Mesendoderm (in vitro differentiated cells): ENCODE measurements around the gene C1orf210.

ENCODE experiments used
- DNase-seq: peaks from one replicate; pipeline ENCODE4 v3.0.0; 2013
- H2AK5ac ChIP-seq: 2 replicates; pipeline ENCODE4 v1.6.1; 2013; ENCODE audit warnings: low read length, inconsistent platforms
- H2BK120ac ChIP-seq: 2 replicates; pipeline ENCODE4 v1.6.1; 2013; ENCODE audit warnings: low read depth, mild to moderate bottlenecking, low read length, moderate library complexity, mixed read lengths
- H2BK15ac ChIP-seq: replicated peaks from 2 replicates; pipeline ENCODE4 v1.6.1; 2013; ENCODE audit warnings: low read depth, mild to moderate bottlenecking, moderate library complexity
- H2BK5ac ChIP-seq: 2 replicates; pipeline ENCODE4 v1.6.1; 2013; ENCODE audit warnings: low read length, inconsistent platforms
- H3K18ac ChIP-seq: 2 replicates; pipeline ENCODE4 v1.6.1; 2013; ENCODE audit warnings: mild to moderate bottlenecking, low read length, mixed read lengths
- H3K23ac ChIP-seq: one replicate; pipeline ENCODE4 v1.6.1; 2013; ENCODE audit warnings: low read length
- H3K27ac ChIP-seq: 2 replicates; pipeline ENCODE4 v1.5.1; 2013; ENCODE audit warnings: low read depth, mild to moderate bottlenecking, inconsistent platforms, low read length, moderate library complexity
- H3K27me3 ChIP-seq: 2 replicates; pipeline ENCODE4 v1.6.1; 2013; ENCODE audit warnings: low read length, control low read depth, mild to moderate bottlenecking, inconsistent platforms; ENCODE audit not compliant: insufficient read depth, poor library complexity
- H3K36me3 ChIP-seq: 2 replicates; pipeline ENCODE4 v1.6.1; 2013; ENCODE audit warnings: low read length, inconsistent platforms; ENCODE audit not compliant: control insufficient read depth, insufficient read depth
- H3K4ac ChIP-seq: one replicate; pipeline ENCODE4 v1.6.1; 2013; ENCODE audit warnings: low read depth, mild to moderate bottlenecking, low read length, moderate library complexity
- H3K4me1 ChIP-seq: 2 replicates; pipeline ENCODE4 v1.6.1; 2013; ENCODE audit warnings: low read depth, low read length, inconsistent platforms; ENCODE audit not compliant: control insufficient read depth
- H3K4me2 ChIP-seq: 2 replicates; pipeline ENCODE4 v1.6.1; 2013; ENCODE audit warnings: low read length
- H3K4me3 ChIP-seq: 2 replicates; pipeline ENCODE4 v1.5.1; 2013; ENCODE audit warnings: mild to moderate bottlenecking, low read length
- H3K56ac ChIP-seq: one replicate; pipeline ENCODE4 v1.6.1; 2013; ENCODE audit warnings: low read length
- H3K79me1 ChIP-seq: 2 replicates; pipeline ENCODE4 v1.6.1; 2013; ENCODE audit warnings: low read length, inconsistent platforms
- H3K79me2 ChIP-seq: 2 replicates; pipeline ENCODE4 v1.6.1; 2013; ENCODE audit warnings: mild to moderate bottlenecking, low read length; ENCODE audit not compliant: control insufficient read depth, insufficient read depth
- H3K9ac ChIP-seq: 2 replicates; pipeline ENCODE4 v1.6.1; 2013; ENCODE audit warnings: low read length, inconsistent platforms
- H4K5ac ChIP-seq: one replicate; pipeline ENCODE4 v1.6.1; 2013; ENCODE audit warnings: low read length
- H4K8ac ChIP-seq: one replicate; pipeline ENCODE4 v1.6.1; 2013; ENCODE audit warnings: low read depth, mild to moderate bottlenecking, control low read depth, low read length, moderate library complexity
- WGBS: extraction: QIAGEN DNeasy Blood & Tissue Kit; methylation state at CpG from one replicate; pipeline ENCODE4 v1.1.7; 2013; ENCODE audit warnings: low lambda C conversion rate, missing lambda C conversion rate; ENCODE audit not compliant: insufficient coverage; ENCODE audit errors: extremely low coverage; 5-methylcytosine and 5-hydroxymethylcytosine counted together

The C1orf210 gene

DNA sequence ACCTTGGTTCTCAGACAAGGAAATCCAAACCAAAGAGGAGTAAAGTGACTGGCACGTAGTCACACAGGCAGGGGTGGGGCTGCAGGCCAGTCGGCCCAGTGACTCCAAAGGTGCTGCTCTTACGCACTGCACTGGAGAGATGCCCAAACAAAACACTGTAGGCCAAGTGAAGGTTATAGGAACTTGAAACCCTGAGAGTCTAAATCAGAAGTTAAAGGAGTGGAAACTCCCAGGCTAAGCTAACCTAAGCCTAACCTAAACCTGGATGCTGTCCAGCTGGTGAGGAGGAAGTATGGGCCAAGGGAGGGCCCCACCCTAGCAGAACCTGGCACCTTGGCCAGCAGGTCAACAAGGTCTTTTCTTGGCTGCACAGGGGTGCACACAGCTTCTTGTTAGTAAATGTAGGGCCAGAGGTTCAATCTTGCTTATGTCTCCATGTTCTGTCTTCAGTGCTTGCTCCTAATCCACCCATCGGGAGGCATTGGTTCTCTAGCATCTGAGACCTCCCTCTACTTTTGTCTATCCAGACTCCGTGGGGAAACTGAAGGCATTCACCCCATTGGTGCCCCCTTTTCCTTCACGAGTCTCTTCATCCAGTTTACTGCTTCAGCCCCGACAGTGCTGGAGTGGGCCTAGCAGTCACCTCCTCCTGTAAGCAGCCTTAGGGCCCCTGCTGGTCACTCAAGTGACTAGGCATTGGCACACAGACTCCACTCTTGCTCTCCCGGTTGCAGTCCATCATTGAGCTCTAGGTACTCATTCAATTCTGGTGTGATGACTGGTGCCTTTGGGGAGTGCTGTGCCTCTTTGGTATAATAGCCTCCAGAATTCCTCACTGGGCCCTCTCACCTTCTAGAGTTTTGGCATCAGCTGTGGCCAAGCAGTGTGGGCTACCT lies 28.5 kb downstream of the C1orf210 start:
- DNase-seq = no peak
- Histone ChIP-seq H2BK15ac (no peak overlapping the region), H2BK5ac (no peak overlapping the region), H3K56ac (no peak overlapping the region), H3K23ac (no peak overlapping the region), H4K5ac (no peak overlapping the region), H3K27me3 (no peaks in the 10 kb centered on the region), H2BK120ac (no peak overlapping the region), H3K4me3 (no peak overlapping the region), H3K79me1 (no peaks in the 10 kb centered on the region), H3K36me3 (no peaks in the 10 kb centered on the region), H4K8ac (no peak overlapping the region), H3K4me1 (no peaks in the 10 kb centered on the region), H3K18ac (no peak overlapping the region), H2AK5ac (no peak overlapping the region), H3K79me2 (no peaks in the 10 kb centered on the region), H3K27ac (no peak overlapping the region), H3K9ac (no peak overlapping the region), H3K4me2 (no peak overlapping the region), H3K4ac (no peak overlapping the region)
- no CpG with 5 or more reads among the region's 8 CpGs for WGBS

DNA sequence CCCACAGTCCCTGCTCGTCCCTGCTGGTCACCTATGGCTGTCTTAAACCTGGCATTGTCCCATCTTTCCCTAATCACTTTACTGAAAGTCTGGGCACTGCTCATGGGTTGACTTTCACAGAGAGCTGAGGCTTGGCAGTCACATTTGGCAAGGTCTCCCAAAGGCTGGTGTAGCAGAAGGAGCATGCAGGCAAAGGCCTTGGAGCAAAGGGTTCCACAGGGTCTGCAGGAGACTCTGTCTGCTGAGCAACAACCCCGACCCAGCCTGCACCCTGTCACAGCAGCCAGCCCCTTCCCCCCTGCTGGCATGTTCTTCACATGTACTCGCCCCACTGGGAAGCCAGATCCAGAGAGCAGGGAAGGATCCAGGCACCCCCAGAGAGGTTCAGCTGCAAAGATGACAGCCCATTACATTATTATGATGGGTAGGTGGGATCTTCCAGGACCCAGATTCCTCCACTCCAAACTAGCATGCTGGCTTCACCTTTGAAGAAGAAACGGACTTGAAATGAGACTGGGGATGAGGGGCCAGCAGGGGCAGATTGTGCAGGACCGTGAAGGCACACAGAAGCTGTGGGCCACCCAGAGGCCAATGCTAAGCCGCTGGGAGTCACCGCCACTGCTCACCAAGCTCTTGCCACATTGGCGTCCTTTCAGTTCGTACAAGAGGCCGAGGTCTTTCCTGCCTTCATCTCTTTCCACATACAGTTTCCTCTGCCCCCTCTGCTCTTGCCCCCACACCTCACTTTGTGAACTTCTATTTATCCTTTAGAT lies 29.8 kb downstream of the C1orf210 start:
- H3K56ac ChIP-seq = no peak overlapping the region
- no peak overlapping the region for H3K9ac ChIP-seq
- no peaks in the 10 kb centered on the region for H3K79me1 ChIP-seq
- no CpG with 5 or more reads among the region's 10 CpGs for whole genome bisulfite sequencing
- H3K4me1 ChIP-seq = no peaks in the 10 kb centered on the region
- no peaks in the 10 kb centered on the region for H3K36me3 ChIP-seq
- H2AK5ac ChIP-seq = no peak overlapping the region
- H2BK120ac ChIP-seq = no peak overlapping the region
- no peak overlapping the region for H3K4me2 ChIP-seq
- no peak for DNase-seq
- H4K8ac ChIP-seq = no peak overlapping the region
- no peak overlapping the region for H3K18ac ChIP-seq
- H2BK15ac ChIP-seq = no peak overlapping the region
- no peak overlapping the region for H2BK5ac ChIP-seq
- H3K4ac ChIP-seq = no peak overlapping the region
- no peak overlapping the region for H3K4me3 ChIP-seq
- H3K27ac ChIP-seq = no peak overlapping the region
- no peaks in the 10 kb centered on the region for H3K27me3 ChIP-seq
- H3K79me2 ChIP-seq = no peaks in the 10 kb centered on the region
- no peak overlapping the region for H3K23ac ChIP-seq
- no peak overlapping the region for H4K5ac ChIP-seq

DNA sequence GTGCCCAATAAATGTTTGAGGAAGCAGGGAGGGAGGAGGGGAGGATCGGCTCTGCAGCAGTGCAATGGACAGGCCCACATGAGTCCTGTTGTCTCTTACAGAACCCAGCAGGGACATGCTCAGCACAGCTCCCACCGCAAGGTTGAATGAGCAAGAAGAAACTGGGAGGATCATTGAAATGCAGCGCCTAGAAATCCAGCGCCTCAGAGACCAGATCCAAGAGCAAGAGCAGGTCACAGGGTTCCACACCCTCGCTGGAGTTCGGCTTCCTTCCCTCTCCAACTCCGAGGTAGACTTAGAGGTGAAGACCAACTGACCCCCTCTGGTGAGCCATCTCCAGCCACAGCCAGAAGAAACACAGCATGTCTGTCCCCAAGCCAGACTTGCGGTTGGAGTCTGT lies 31.5 kb downstream of the C1orf210 start:
- Histone ChIP-seq H3K18ac (no peak overlapping the region), H2BK120ac (no peak overlapping the region), H3K23ac (no peak overlapping the region), H3K79me1 (no peaks in the 10 kb centered on the region), H3K79me2 (no peaks in the 10 kb centered on the region), H4K8ac (no peak overlapping the region), H3K4me2 (no peak overlapping the region), H3K56ac (no peak overlapping the region), H3K9ac (no peak overlapping the region), H2BK15ac (no peak overlapping the region), H3K4ac (no peak overlapping the region), H2AK5ac (no peak overlapping the region), H3K4me3 (no peak overlapping the region), H3K27me3 (no peaks in the 10 kb centered on the region), H3K4me1 (no peaks in the 10 kb centered on the region), H3K27ac (no peak overlapping the region), H4K5ac (no peak overlapping the region), H3K36me3 (no peaks in the 10 kb centered on the region), H2BK5ac (no peak overlapping the region)
- no CpG with 5 or more reads among the region's 8 CpGs for WGBS
- no peak for DNase-seq

DNA sequence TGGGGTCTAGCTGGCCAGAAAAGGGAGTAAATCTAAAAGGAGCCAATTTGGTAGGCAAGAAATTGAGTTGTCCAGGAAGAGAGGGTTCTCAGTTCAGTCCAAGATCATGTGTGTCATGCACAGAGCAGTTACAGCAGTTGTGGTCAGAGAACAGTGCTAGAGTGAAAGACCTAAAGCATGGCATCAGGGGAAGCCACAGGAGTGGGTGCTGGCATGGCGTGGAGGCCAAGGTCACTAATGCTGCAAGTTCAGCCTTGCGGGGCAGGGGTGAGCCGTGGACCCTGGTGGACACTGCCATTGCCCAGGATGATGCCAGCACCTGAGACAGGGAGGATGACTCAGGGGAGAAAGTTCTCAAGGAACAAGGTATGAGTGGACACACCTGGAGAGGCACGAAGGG lies 32.2 kb downstream of the C1orf210 start:
- Histone ChIP-seq H3K79me2 (no peaks in the 10 kb centered on the region), H2BK5ac (no peak overlapping the region), H3K4me2 (no peak overlapping the region), H3K79me1 (no peaks in the 10 kb centered on the region), H3K9ac (no peak overlapping the region), H3K18ac (no peak overlapping the region), H2BK120ac (no peak overlapping the region), H3K27ac (no peak overlapping the region), H3K4me1 (no peaks in the 10 kb centered on the region), H2AK5ac (no peak overlapping the region), H3K27me3 (no peaks in the 10 kb centered on the region), H3K4me3 (no peak overlapping the region), H3K56ac (no peak overlapping the region), H4K5ac (no peak overlapping the region), H3K23ac (no peak overlapping the region), H3K36me3 (no peaks in the 10 kb centered on the region), H3K4ac (no peak overlapping the region), H2BK15ac (no peak overlapping the region), H4K8ac (no peak overlapping the region)
- no peak for DNase-seq
- no CpG with 5 or more reads among the region's 4 CpGs for WGBS

DNA sequence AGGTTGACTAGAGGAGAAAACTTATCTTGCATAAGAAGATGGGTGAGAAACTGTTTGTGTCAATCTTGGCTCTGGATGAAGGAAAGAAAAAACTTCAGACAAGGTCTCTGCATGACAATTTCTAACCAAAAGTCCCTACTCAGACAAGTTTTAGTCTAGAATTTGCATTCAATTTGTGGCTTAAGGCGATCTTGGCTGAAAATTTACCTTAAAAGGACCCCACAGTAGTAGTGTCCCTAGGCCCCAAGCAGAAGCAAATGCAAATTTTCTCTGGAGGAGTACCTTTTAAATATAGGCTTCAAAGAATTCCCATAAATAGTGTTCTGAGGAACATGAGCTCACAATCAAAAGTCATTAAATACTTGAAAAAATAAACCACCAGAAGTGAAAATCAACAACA lies 33.2 kb downstream of the C1orf210 start:
- H3K4me3 ChIP-seq = no peak overlapping the region
- H3K9ac ChIP-seq = no peak overlapping the region
- H2BK120ac ChIP-seq = no peak overlapping the region
- no peak overlapping the region for H3K18ac ChIP-seq
- WGBS = no CpG with 5 or more reads among the region's 1 CpG
- H2BK5ac ChIP-seq = no peak overlapping the region
- H3K27me3 ChIP-seq = no peaks in the 10 kb centered on the region
- no peak overlapping the region for H3K23ac ChIP-seq
- no peak overlapping the region for H4K8ac ChIP-seq
- no peak for DNase-seq
- H2BK15ac ChIP-seq = no peak overlapping the region
- H3K4ac ChIP-seq = no peak overlapping the region
- no peak overlapping the region for H3K27ac ChIP-seq
- H4K5ac ChIP-seq = no peak overlapping the region
- H3K4me1 ChIP-seq = no peaks in the 10 kb centered on the region
- H3K4me2 ChIP-seq = no peak overlapping the region
- no peak overlapping the region for H2AK5ac ChIP-seq
- H3K36me3 ChIP-seq = no peaks in the 10 kb centered on the region
- H3K56ac ChIP-seq = no peak overlapping the region
- no peaks in the 10 kb centered on the region for H3K79me2 ChIP-seq
- no peaks in the 10 kb centered on the region for H3K79me1 ChIP-seq
